Esophagus squamous epithelium (tissue), 5 donors: ENCODE measurements around the gene ZNF280A. TPM values are rescaled to one million over a fixed set of nuclear protein-coding genes. Genes with fewer than 3 reads are reported as not detected.
"Not testable (repeated sequence)": the region's sequence is repeated elsewhere in the genome, so short reads cannot be mapped to it uniquely, and the experiment has no call there.

Experiments
- DNase-seq: peaks from one replicate; lab custom pipeline; 2025; lab: John Stamatoyannopoulos, UW
- H3K27ac ChIP-seq, 4 donors: fragments of 200-600 bp; sonication (generic); one replicate each; pipeline ENCODE4 v1.5.1; 2016 to 2019; ENCODE audit warnings: mild to moderate bottlenecking in 1 of 4
- H3K27me3 ChIP-seq, 4 donors: fragments of 200-600 bp; sonication (generic); 1 replicate in 3 of 4; 2 replicates in 1 of 4; pipeline versions ENCODE4 v1.5.1 to v1.6.0; 2017 to 2021; ENCODE audit warnings: antibody characterized with exemption in 1 of 4
- H3K36me3 ChIP-seq, 3 donors: fragments of 200-600 bp; sonication (generic); one replicate each; pipeline ENCODE4 v1.5.1; 2016 to 2019
- H3K4me1 ChIP-seq, 3 donors: fragments of 200-600 bp; sonication (generic); one replicate each; pipeline ENCODE4 v1.5.1; 2017 to 2019
- H3K4me3 ChIP-seq, 4 donors: fragments of 200-600 bp; sonication (generic); 1 replicate in 3 of 4; 2 replicates in 1 of 4; pipeline ENCODE4 v1.5.1; 2016 to 2019; ENCODE audit warnings: mild to moderate bottlenecking in 2 of 4, moderate library complexity in 1 of 4
- H3K9me3 ChIP-seq, 3 donors: fragments of 200-600 bp; sonication (generic); one replicate each; pipeline ENCODE4 v1.5.1; 2016 to 2019
- CTCF ChIP-seq, 6 experiments: fragments of 450-650 bp in 4 of 6; fragments of 200-600 bp in 2 of 6; sonication (generic) in 2 of 6; IDR thresholded peaks; one replicate each; pipeline ENCODE4 v1.5.1; 2016 to 2019; ENCODE audit warnings: antibody characterized with exemption in 6 of 6, mild to moderate bottlenecking in 4 of 6, moderate library complexity in 4 of 6
- POLR2A ChIP-seq, 4 donors: fragments of 450-650 bp; IDR thresholded peaks; one replicate each; pipeline ENCODE4 v1.6.1; 2017; ENCODE audit warnings: antibody characterized with exemption in 4 of 4, mild to moderate bottlenecking in 4 of 4, moderate library complexity in 3 of 4
- WGBS, 2 donors: methylation state at CpG; one replicate each; pipeline ENCODE4 v1.1.5; 2018; 5-methylcytosine and 5-hydroxymethylcytosine counted together
- intact Hi-C: fragments of 100-400 bp; cut with DNase I; formaldehyde crosslinking; loops from one replicate; pipeline ENCODE4 v1.15.0; 2022
- total RNA-seq, 4 donors: library from RNA; depleted of rRNA; stranded (reverse); fragments of >200 nt; gene quantifications; one replicate each; pipeline ENCODE4 v1.1.0, GENCODE V29; 2016
- donor health status: DM: yes; HTN: yes; CAD: no.

Gene ZNF280A
- total RNA-seq, 4 donors from 2014 or later: not detected

GRCh38 chr22:22521631-22522030 is 1.6 kb upstream of the ZNF280A start:
- Histone ChIP-seq H3K27me3 (peaks cover 0 to 36% (median 0%) of the 10 kb centered on the region in 4 donors), H3K4me1 (peaks cover 0 to 4% (median 0%) of the 10 kb centered on the region in 3 donors), H3K9me3 (no peaks in the 10 kb centered on the region), H3K36me3 (no peaks in the 10 kb centered on the region), H3K27ac (no peak overlapping the region), H3K4me3 (no peak overlapping the region)
- WGBS, 2 donors: 48 to 56% methylated on average over 8 of the region's 8 CpGs
- DNase-seq: no peak
- intact Hi-C loops: no loop called here
- no peak for TF ChIP-seq POLR2A (IDR thresholded peaks at IDR 0.05)
- no peak for TF ChIP-seq CTCF (IDR thresholded peaks at IDR 0.05)

GRCh38 chr22:22520667-22521602 is 865 bp upstream of the ZNF280A start:
- Histone ChIP-seq H3K27me3 (peaks cover 0 to 43% (median 0%) of the 10 kb centered on the region in 4 donors), H3K36me3 (no peaks in the 10 kb centered on the region), H3K4me1 (peaks cover 0 to 4% (median 0%) of the 10 kb centered on the region in 3 donors), H3K9me3 (no peaks in the 10 kb centered on the region), H3K4me3 (no peak overlapping the region), H3K27ac (no peak overlapping the region)
- TF ChIP-seq POLR2A (IDR thresholded peaks at IDR 0.05) (no peak), CTCF (IDR thresholded peaks at IDR 0.05) (no peak)
- intact Hi-C loops: no loop called here
- DNase-seq: no peak
- 47 to 59% methylated on average over 9 to 12 of the region's 12 CpGs for WGBS, 2 donors

- peaks cover 0 to 45% (median 0%) of the 10 kb centered on the region in 4 donors for H3K27me3 ChIP-seq
- H3K4me1 ChIP-seq: peaks cover 0 to 4% (median 0%) of the 10 kb centered on the region in 3 donors
- no peaks in the 10 kb centered on the region for H3K9me3 ChIP-seq
- H3K36me3 ChIP-seq: no peaks in the 10 kb centered on the region
- DNase-seq: no peak
- H3K27ac ChIP-seq: no peak overlapping the region
- no peak for TF ChIP-seq CTCF (IDR thresholded peaks at IDR 0.05)
- TF ChIP-seq POLR2A (IDR thresholded peaks at IDR 0.05): no peak
- intact Hi-C loops: no loop called here
- H3K4me3 ChIP-seq: no peak overlapping the region
- WGBS, 2 donors: 44 to 58% methylated on average over 4 to 5 of the region's 5 CpGs
Measured at GRCh38 chr22:22519591-22519990, 479 bp downstream of the ZNF280A start.

- H3K27ac ChIP-seq: no peak overlapping the region
- H3K27me3 ChIP-seq: peaks cover 0 to 57% (median 0%) of the 10 kb centered on the region in 4 donors
- H3K4me1 ChIP-seq: peaks cover 0 to 4% (median 0%) of the 10 kb centered on the region in 3 donors
- H3K4me3 ChIP-seq: no peak overlapping the region
- DNase-seq: no peak
- TF ChIP-seq CTCF (IDR thresholded peaks at IDR 0.05): no peak
- no peak for TF ChIP-seq POLR2A (IDR thresholded peaks at IDR 0.05)
- 59 to 67% methylated on average over 4 of the region's 4 CpGs for WGBS, 2 donors
- intact Hi-C loops: no loop called here
- H3K36me3 ChIP-seq: no peaks in the 10 kb centered on the region
- H3K9me3 ChIP-seq: no peaks in the 10 kb centered on the region
Measured at GRCh38 chr22:22516992-22517391, 3.1 kb downstream of the ZNF280A start.

- intact Hi-C loops: no loop called here
- peaks cover 0 to under 1% (median 0%) of the 10 kb centered on the region in 3 donors for H3K9me3 ChIP-seq
Measured at GRCh38 chr22:22515890-22516289, 4.2 kb downstream of the ZNF280A start.

GRCh38 chr22:22514431-22514830 is 5.6 kb downstream of the ZNF280A start:
- H3K4me1 ChIP-seq, H3K27ac ChIP-seq, intact Hi-C loops, H3K4me3 ChIP-seq, H3K36me3 ChIP-seq, DNase-seq: not testable (repeated sequence)
- Histone ChIP-seq H3K9me3 (peaks cover 0 to 13% (median under 1%) of the 10 kb centered on the region in 3 donors), H3K27me3 (peaks cover 0 to 61% (median 0%) of the 10 kb centered on the region in 4 donors)
- WGBS, 2 donors: 60 to 74% methylated on average over 8 of the region's 8 CpGs

More at GRCh38 chr22:22515890-22516289, 4.2 kb downstream of the ZNF280A start:
- TF ChIP-seq CTCF (IDR thresholded peaks at IDR 0.05) (no peak), POLR2A (IDR thresholded peaks at IDR 0.05) (no peak)
- no peak for DNase-seq
- H3K27ac ChIP-seq: no peak overlapping the region
- H3K36me3 ChIP-seq: no peaks in the 10 kb centered on the region
- peaks cover 0 to 59% (median 0%) of the 10 kb centered on the region in 4 donors for H3K27me3 ChIP-seq
- H3K4me1 ChIP-seq: peaks cover 0 to 4% (median 0%) of the 10 kb centered on the region in 3 donors
- no peak overlapping the region for H3K4me3 ChIP-seq
